ENCODE data around the gene TMEM158. TPM values are rescaled to one million over a fixed set of nuclear protein-coding genes. Genes with fewer than 3 reads are reported as not detected.

Gene TMEM158
- total RNA-seq (2022) (1.4 and 1.9 TPM in 2 replicates), Bru-seq, nascent RNA (percentile 24 among the genes with signal in this experiment), BruChase-seq, experiment 1, labeled RNA remaining after a 6-hour chase (percentile 50 among the genes with signal in this experiment), BruChase-seq, experiment 2, labeled RNA remaining after a 2-hour chase (percentile 33 among the genes with signal in this experiment)
- long read RNA-seq, partial matches to known transcripts, result 0 of 4 reads
- long read RNA-seq, other reads (novel, unspliced or antisense), result 0 of 4 reads

GRCh38 chr3:45226206-45226915 is at the start of gene TMEM158:
Gene TMEM158, minus strand, starts transcription at chr3:45226287. Its CDS starts 260 bp downstream, at chr3:45226027.
- H3K4me3 Mint-ChIP-seq (ENCODE audit: unreplicated experiment), result peak within 1 kb of the TSS; percentile 77
- no peaks in the 10 kb centered on the region for H3K9me3 Mint-ChIP-seq (ENCODE audit: unreplicated experiment)
- no peak within 1 kb of the TSS for H3K27ac Mint-ChIP-seq (ENCODE audit: low read depth, unreplicated experiment)
- ChIA-PET CTCF (interaction anchor here (0.6 to 3.1 kb wide), 7 partner anchors 171 to 277 kb away, joined by 3 to 10 read pairs (median 4); no protein-coding TSS in a partner anchor), POLR2A (interaction anchor here (0.6 to 1.2 kb wide), 3 partner anchors 185 to 615 kb away, joined by 3 to 4 read pairs (median 3); partner anchors contain the start of gene SACM1L)
- H3K4me1 Mint-ChIP-seq (ENCODE audit: insufficient read depth, unreplicated experiment), result peaks cover 6% of the 10 kb centered on the region
- BruUV-seq (replicated peaks), result no TSS peak
- intact Hi-C loops (cut with micrococcal nuclease), result no loop called here
- H3K36me3 Mint-ChIP-seq (ENCODE audit: insufficient read depth, unreplicated experiment), result no peaks in the 10 kb centered on the region
- no peak for TF ChIP-seq CTCF (IDR thresholded peaks at IDR 0.05; ENCODE audit: unreplicated experiment)
- DNase-seq (ENCODE audit: unreplicated experiment), result peak; percentile 84
- H3K27me3 Mint-ChIP-seq (ENCODE audit: insufficient read depth, unreplicated experiment), result peaks cover 43% of the 10 kb centered on the region

GRCh38 chr3:45275006-45275704 is 49.1 kb upstream of the TMEM158 start:
- peaks cover 11% of the 10 kb centered on the region for H3K9me3 Mint-ChIP-seq (ENCODE audit: unreplicated experiment)
- intact Hi-C loops (cut with micrococcal nuclease), result no loop called here
- H3K4me1 Mint-ChIP-seq (ENCODE audit: insufficient read depth, unreplicated experiment), result no peaks in the 10 kb centered on the region
- POLR2A ChIA-PET, result no interaction called here
- H3K27ac Mint-ChIP-seq (ENCODE audit: low read depth, unreplicated experiment), result no peak overlapping the region
- no peaks in the 10 kb centered on the region for H3K36me3 Mint-ChIP-seq (ENCODE audit: insufficient read depth, unreplicated experiment)
- H3K4me3 Mint-ChIP-seq (ENCODE audit: unreplicated experiment), result no peak overlapping the region
- CTCF ChIA-PET, result interaction anchor here (0.6 kb wide), 1 partner anchor 23 kb away, joined by 3 read pairs; no protein-coding TSS in a partner anchor
- no TSS peak for BruUV-seq (replicated peaks)
- DNase-seq (ENCODE audit: unreplicated experiment), result no peak
- peaks cover 27% of the 10 kb centered on the region for H3K27me3 Mint-ChIP-seq (ENCODE audit: insufficient read depth, unreplicated experiment)
- no peak for TF ChIP-seq CTCF (IDR thresholded peaks at IDR 0.05; ENCODE audit: unreplicated experiment)

GRCh38 chr3:45273681-45274515 is 47.8 kb upstream of the TMEM158 start:
- no TSS peak for BruUV-seq (replicated peaks)
- H3K27me3 Mint-ChIP-seq (ENCODE audit: insufficient read depth, unreplicated experiment), result peaks cover 38% of the 10 kb centered on the region

More at GRCh38 chr3:45273681-45274515, 47.8 kb upstream of the TMEM158 start:
- H3K4me1 Mint-ChIP-seq (ENCODE audit: insufficient read depth, unreplicated experiment), result no peaks in the 10 kb centered on the region
- intact Hi-C loops (cut with micrococcal nuclease), result no loop called here
- POLR2A ChIA-PET, result interaction anchor here (1.2 kb wide), 1 partner anchor 9 kb away, joined by 3 read pairs; no protein-coding TSS in a partner anchor
- H3K36me3 Mint-ChIP-seq (ENCODE audit: insufficient read depth, unreplicated experiment), result no peaks in the 10 kb centered on the region
- no peak for DNase-seq (ENCODE audit: unreplicated experiment)
- CTCF ChIA-PET, result interaction anchor here (0.6 kb wide), 1 partner anchor 24 kb away, joined by 3 read pairs; no protein-coding TSS in a partner anchor
- no peak overlapping the region for H3K27ac Mint-ChIP-seq (ENCODE audit: low read depth, unreplicated experiment)
- TF ChIP-seq CTCF (IDR thresholded peaks at IDR 0.05; ENCODE audit: unreplicated experiment), result no peak
- H3K4me3 Mint-ChIP-seq (ENCODE audit: unreplicated experiment), result no peak overlapping the region
- H3K9me3 Mint-ChIP-seq (ENCODE audit: unreplicated experiment), result peaks cover 9% of the 10 kb centered on the region

Measured in MCF 10A (cell line).